ENCODE data around the gene AASS. TPM values are rescaled to one million over a fixed set of nuclear protein-coding genes. Genes with fewer than 3 reads are reported as not detected.

The AASS gene
- total RNA-seq, 1 experiment from 2014 or later, result 0.31 TPM

- in situ Hi-C loops (cut with HindIII; ENCODE audit: low pct_unique_long_range_greater_than_20kb, low sequenced_read_pairs) (no loop called here), intact Hi-C loops (cut with micrococcal nuclease; ENCODE audit: unreplicated experiment) (no loop called here)
- CTCF ChIA-PET, result no interaction called here
- TF ChIP-seq POLR2AphosphoS5 (IDR thresholded peaks at IDR 0.05; ENCODE audit: low read depth, low read length) (no peak), TCF7L2 (IDR thresholded peaks at IDR 0.05; ENCODE audit: low read depth, low read length) (no peak), CTCF (IDR thresholded peaks at IDR 0.05) (no peak), REST (IDR thresholded peaks at IDR 0.05; ENCODE audit: insufficient read depth in 1 of 2, low read depth in 2 of 2, low read length in 1 of 2) (no peak), SIN3A (IDR thresholded peaks at IDR 0.05; ENCODE audit: borderline replicate concordance, insufficient read depth, low read depth, low read length) (no peak)
- no TSS peak for BruUV-seq (replicated peaks)
- no peaks in the 10 kb centered on the region for H3K27me3 ChIP-seq (ENCODE audit: control insufficient read depth, insufficient read depth, low read length)
- H3K4me3 ChIP-seq (ENCODE audit: low read depth in 2 of 2, low read length in 2 of 2), result no peak overlapping the region
- ATAC-seq (no peak), DNase-seq (ENCODE audit: low read depth, low spot score) (no peak)
- H3K36me3 ChIP-seq (ENCODE audit: control insufficient read depth, insufficient read depth, low read length), result no peaks in the 10 kb centered on the region
- POLR2A ChIA-PET, result no interaction called here
- peaks cover 5% of the 10 kb centered on the region; the same call in 1 of the 2 replicates for H3K9me3 ChIP-seq (ENCODE audit: control insufficient read depth, insufficient read depth, low read depth, low read length)
- H3K4me1 ChIP-seq (ENCODE audit: control insufficient read depth, insufficient read depth, low read length), result no peaks in the 10 kb centered on the region
- H3K27ac ChIP-seq (ENCODE audit: low read length), result no peak overlapping the region
These were observed 44.0 kb downstream of the AASS start for GRCh38 chr7:122100021-122100420.

DNA sequence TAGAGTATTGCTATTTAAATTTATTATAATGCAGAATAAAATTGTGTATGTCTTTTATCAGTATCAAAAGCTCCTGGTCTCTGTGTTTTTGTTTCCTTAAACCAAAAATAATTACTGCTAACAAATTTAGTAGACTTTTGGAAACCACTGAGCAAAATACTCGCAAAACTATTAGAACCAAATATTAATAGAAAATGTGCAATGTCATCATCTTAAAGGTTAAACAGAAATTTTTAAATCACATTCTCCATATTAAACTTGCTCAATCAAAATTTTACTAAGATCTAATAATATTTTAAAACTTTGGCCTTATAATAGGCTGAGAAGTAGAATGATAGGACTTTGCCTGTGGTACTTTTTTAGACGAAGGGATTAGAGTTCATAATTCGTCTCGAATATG, 48.4 kb downstream of the AASS start:
- H3K9me3 ChIP-seq (ENCODE audit: control insufficient read depth, insufficient read depth, low read depth, low read length), result no peaks in the 10 kb centered on the region
- no peak overlapping the region for H3K4me3 ChIP-seq (ENCODE audit: low read depth in 2 of 2, low read length in 2 of 2)
- no peaks in the 10 kb centered on the region for H3K36me3 ChIP-seq (ENCODE audit: control insufficient read depth, insufficient read depth, low read length)
- POLR2A ChIA-PET, result no interaction called here
- no peaks in the 10 kb centered on the region for H3K27me3 ChIP-seq (ENCODE audit: control insufficient read depth, insufficient read depth, low read length)
- TF ChIP-seq POLR2AphosphoS5 (IDR thresholded peaks at IDR 0.05; ENCODE audit: low read depth, low read length) (no peak), TCF7L2 (IDR thresholded peaks at IDR 0.05; ENCODE audit: low read depth, low read length) (no peak), CTCF (IDR thresholded peaks at IDR 0.05) (no peak), SIN3A (IDR thresholded peaks at IDR 0.05; ENCODE audit: borderline replicate concordance, insufficient read depth, low read depth, low read length) (no peak), REST (IDR thresholded peaks at IDR 0.05; ENCODE audit: insufficient read depth in 1 of 2, low read depth in 2 of 2, low read length in 1 of 2) (no peak)
- H3K4me1 ChIP-seq (ENCODE audit: control insufficient read depth, insufficient read depth, low read length), result no peaks in the 10 kb centered on the region
- no peak overlapping the region for H3K27ac ChIP-seq (ENCODE audit: low read length)
- in situ Hi-C loops (cut with HindIII; ENCODE audit: low pct_unique_long_range_greater_than_20kb, low sequenced_read_pairs) (no loop called here), intact Hi-C loops (cut with micrococcal nuclease; ENCODE audit: unreplicated experiment) (loop anchor here (10.0 kb wide), 1 partner anchor 79 kb away; no protein-coding TSS in a partner anchor)
- CTCF ChIA-PET, result no interaction called here
- DNase-seq (ENCODE audit: low read depth, low spot score) (no peak), ATAC-seq (no peak)
- BruUV-seq (replicated peaks), result no TSS peak
